GM18508 (cell line): Measurements from ENCODE around the gene ARHGAP28.
"Not testable (repeated sequence)": the region's sequence is repeated elsewhere in the genome, so short reads cannot be mapped to it uniquely, and the experiment has no call there.

ENCODE experiments used
- ATAC-seq: cut with Tn5 transposase; IDR thresholded peaks from one replicate; pipeline ENCODE4 v1.9.1; 2021; ENCODE audit warnings: moderate number of reproducible peaks; ENCODE audit not compliant: insufficient read depth, unreplicated experiment

Gene ARHGAP28

DNA sequence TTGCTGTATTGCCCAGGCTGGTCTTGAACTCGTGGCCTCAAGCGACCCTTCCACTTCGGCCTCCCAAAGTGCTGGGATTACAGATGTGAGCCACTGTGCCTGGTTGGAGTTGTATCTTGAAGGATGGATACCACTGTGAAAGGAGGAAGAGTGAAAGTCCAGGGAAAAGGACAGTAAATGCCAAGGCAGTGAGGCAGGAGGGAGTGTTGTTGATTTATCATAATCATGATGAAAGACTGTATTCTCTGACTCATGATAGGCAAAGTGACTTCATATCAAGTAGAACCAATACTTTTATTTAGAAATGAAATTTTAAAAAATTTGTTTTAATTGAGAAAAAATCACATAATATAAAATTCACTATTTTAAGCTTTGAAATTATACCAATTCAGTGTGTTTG, 162.3 kb downstream of the ARHGAP28 start:
- ATAC-seq = no peak

DNA sequence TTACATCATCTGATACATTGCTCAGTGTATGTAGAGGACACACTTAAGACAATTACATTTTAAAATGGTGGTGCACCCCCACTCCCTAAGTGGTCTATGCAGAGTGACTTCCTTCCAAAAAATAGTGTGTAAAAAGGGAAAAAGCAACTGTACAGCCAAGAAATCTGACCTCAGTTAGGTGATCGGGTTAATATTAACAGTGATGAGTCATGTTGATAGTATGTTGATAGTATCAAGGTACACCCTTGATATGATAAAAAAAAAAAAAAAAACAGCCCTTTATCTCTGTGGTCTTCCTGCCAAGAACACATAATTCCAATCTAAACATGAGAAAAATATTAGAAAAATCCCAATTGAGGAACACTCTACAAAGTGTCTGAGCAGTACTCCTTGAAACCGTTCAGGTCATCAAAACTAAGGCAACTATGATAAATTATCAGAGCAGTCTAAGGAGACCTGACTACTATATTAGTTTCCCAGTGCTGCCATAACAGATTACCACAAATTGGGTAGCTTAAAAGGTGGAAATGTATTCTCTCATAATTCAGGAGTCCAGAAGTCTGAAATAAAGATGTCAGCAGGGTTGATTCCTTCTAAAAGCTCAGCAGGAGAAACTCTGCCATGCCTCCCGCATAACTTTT, 171.9 kb downstream of the ARHGAP28 start:
- no peak for ATAC-seq

DNA sequence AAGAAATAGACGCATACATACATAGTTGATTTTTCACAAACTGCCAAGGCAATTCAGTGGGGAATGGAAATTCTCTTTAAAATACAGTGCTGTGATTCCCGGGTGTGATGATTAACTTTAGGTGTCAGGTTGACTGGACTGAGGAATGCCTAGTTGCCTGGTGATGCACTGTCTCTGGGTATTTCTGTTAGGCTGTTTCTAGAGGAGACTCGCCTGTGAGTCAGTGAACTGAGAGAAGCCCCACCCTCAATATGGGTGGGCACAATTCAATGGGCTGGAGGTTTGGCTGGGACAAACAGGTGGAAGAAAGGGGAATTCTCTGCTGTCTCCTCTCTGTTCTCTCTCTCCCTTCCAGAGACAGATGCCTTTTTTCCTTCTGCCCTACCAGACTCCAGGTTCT, 187.6 kb downstream of the ARHGAP28 start:
- no peak for ATAC-seq

DNA sequence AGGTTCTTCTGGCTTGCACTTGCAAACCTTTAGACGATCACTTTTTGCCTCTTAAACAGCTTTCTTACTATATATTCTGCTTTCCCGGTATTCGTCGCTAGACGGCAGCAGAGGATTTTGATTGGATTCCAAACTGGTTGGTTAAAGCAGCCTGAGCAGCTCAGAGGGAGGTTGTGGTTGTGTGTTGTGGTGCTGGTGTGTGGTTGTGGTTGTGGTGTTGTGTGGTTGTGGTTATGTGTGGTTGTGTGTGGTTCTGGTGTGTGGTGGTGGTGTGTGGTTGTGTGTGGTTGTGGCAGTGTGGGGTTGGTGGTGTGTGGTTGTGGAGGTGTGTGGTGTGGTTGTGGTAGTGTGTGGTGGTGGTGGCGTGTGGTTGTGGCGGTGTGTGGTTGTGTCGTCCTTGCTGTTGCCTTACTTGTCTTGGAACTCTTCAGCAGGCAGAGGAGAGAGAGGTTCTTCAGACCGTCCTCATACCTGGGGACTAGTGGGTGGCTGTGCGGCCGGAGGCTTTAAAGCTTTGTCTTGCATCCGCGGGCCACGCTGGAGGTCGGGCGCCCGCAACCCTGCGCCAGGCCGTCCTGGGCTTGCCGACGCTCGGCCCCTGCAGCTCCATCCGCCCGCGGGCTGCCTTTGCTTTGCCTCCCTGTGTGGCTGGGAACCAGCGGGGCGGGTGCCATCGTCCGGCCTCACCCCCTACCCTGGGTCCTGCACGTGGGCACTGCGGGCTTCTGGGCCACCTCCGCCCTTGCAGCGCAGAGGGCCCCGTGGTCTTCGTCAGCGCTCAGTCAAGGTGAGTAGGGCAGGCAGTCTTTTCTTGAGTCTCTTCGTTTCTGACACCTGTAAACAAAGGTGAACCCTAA, 190.8 kb downstream of the ARHGAP28 start:
- ATAC-seq = no peak

DNA sequence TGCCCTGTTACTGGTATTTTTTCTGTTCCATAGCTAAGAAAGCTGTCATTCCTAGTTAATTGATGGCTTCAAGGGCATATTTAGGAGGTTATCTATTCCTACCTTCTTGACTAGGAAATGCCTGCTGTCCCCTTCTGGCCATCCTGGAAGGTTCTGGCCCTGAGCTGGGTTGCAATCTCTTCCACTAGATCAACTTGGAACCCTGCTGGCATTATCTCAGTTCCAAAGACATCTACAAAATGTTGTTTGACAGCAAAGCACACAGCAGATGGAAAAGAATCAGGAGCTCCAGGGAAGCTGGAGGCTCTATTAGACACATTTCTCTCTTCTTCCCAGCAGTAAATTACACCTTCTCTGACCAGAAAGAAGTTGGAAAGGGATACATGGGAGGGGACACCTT, 192.1 kb downstream of the ARHGAP28 start:
- ATAC-seq = no peak

DNA sequence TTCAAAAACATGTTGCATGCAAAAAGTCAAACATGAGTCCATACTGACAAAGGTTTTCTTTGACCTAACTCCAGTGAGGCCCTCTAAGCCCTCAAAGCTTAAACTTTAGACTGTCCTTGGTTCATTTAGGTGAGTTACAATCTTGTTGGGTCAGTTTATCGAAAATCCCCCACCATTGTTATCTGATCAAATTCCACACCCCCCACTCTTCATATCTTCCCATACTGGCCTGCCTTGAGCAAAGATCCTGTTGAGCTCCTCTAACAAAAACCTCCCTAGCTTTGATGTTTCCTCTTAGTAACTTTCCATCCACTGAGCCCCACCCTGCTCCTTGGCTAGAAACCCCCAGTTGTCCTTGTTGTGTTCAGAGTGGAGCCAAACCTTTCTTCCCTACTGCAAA, 193.7 kb downstream of the ARHGAP28 start:
- ATAC-seq = no peak

DNA sequence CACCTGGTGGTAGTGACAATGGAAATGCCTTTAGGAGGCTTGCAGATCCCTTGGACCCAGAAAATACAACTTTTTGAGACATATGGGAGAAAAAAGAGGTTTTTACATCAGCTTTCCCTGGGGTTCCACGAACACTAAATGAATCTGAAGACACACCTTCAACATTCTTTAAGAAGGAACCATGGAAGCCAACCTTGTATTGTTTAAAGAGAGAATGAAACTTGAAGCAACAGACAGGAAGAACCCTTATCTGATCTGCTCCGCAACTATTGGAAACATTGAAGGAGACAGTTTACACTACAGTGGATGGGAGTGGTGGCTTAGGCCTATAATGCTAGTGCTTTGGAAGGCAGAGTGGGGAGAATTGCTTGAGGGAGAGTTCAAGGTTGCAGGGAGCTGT, 197.6 kb downstream of the ARHGAP28 start:
- no peak for ATAC-seq

DNA sequence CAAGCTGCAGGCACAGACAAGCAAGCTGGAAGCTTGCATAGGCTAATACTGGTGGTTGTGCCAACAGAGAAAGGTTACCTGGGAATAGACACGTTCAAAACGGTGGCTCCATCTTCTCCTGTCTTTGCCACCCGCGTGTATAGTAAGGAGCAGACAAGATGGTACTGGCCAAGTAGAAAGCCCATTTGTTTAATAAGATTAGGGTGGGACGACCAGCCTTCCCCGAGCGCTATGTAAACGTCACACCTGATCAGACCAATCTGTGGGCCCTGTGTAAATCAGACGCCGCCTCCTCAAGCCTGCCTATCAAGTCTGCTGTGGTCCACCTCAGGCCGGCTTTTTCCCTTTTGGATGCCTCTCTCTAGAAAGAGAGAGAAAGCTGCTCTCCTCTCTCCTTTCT, 198.8 kb downstream of the ARHGAP28 start:
- ATAC-seq = no peak

DNA sequence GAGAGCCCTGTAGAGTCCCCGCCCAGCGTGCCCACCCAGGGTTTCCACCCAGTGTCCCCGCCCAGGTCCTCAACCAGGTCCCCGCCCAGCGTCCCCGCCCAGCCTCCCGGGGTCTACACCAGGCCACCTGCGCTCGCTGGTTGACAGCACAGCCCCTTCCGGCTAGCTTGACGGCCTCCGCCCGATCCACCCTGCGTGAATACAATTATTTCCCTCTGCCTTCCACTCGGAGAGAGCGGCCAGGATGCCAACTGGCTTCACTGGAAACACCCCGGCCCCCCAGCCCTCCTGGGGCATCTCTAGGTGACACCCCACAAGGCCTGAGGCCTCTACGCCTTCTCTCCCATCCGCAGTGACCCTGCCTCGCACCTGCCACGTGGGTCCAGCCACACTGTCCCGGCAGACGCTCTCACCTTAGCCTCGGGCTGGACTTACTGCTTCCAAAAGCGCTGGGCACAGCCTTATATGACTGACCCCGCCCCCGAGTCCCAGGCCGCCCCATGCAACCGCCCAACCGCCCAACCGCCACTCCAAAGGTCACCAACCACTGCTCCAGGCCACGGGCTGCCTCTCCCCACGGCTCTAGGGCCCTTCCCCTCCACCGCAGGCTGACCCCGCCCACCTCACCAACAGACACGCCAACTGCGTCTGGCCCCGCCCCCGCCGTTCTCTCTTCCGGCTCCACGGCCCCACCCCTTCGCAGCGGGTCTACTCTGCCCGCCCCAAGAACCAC, 200.0 kb downstream of the ARHGAP28 start:
- ATAC-seq = no peak

DNA sequence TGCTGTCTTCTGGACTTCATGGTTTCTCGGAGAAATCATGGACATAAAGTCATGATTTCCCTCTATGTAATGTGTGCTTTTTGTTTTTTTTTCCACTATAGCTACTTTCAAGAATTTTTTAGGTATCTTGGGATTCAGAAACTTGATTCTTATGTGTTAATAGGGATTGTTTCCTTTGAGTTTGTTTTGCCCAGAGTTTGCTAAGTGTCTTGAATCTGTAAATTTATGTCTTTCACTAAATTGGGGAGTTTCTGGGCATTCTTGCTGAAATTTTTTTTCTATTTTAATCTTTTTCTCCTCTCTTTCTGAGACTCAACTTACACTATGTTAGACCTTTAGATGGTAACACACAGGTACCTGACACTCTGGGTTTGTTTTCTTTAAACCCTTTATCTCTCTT, 205.3 kb downstream of the ARHGAP28 start:
- no peak for ATAC-seq

DNA sequence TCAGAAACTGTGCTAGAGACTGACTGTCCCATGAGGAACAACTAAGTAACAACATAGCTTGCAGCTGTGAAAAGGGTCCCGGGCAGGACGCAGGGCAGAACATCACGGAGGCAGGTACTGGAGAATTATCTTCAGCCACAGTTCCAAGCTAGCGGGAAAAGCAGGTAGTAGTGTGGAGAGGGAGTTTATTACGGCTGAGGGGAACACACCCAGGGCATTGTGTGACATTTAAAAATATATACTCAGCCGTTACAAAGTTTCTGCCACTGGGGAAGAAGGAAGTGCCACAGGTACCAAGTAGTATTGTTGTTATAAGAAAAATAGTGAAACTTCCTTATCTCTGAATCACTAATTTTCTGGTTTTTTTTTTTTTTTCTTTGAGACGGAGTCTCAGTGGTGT, 208.5 kb downstream of the ARHGAP28 start:
- no peak for ATAC-seq

DNA sequence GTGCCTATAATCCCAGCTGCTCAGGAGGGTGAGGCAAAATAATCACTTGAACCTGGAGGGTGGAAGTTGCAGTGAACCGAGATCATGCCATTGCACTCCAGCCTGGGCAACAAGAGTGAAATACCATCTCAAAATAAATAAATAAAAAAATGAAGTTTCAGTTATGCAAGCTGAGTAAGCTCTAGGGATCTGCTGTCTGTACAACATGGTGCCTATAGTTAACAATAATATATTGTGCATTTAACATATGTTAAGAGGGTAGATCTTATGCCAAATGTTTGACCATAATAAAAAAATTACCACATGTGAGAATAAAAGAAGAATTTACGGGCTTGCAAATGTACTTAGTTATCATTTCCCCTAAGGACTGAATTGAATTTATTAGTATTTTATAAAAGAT, 208.9 kb downstream of the ARHGAP28 start:
- not testable (repeated sequence) for ATAC-seq

DNA sequence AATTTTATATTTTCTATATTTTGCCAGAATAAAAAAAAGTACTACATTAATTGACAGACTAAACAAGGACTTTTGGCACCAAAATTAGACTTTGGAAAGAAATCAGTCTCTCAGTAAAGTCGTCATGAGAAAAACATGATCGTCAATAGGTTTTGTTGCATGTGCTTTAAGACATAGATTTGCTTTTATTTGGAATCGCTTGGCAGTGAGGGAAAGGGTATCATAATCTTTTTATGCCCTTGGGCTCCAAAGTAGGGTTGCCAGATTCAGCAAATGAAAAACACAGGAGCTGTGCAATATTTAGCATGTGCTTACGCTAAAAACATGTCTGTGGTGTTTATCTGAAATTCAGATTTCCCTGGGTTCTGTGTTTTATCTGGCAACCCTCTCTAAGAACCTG, 210.5 kb downstream of the ARHGAP28 start:
- no peak for ATAC-seq

DNA sequence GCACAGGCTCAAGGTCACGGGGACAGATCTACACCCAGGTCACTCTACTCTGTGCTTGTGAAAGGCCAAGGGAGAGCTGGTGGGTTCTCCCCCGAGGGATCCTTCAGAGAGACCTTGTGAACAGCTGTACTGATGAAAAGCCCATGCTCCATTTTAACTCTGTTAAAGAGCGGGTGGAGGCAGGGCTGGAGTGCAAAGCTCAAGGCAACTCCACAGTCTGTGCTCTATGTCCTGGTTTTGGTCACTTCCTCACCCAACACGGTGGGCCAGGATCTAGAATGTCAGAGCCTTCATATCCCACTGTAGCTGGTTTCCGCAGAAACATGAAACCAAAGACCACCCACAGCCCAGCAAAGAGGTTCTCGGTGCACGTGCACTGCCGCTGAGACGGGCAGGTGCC, 210.9 kb downstream of the ARHGAP28 start:
- ATAC-seq = no peak

DNA sequence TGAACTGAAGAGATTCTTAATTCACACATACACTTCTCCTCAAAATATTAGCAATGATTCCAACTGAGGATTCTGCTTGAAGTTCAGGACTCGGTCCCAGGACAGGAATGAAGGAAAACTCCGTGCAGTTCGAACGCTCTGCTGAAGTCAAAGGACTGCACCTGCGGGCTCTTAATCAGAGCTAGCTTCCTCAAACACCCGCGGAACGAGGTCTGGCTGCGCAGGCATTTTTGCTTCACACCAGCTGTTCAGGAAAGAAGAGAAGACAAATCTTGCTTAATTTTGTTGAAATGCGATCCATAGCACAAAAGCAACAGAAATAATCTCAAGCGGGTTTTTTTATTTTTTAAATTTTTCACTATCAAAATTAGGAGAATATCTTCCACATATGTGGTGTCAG, 212.5 kb downstream of the ARHGAP28 start:
- no peak for ATAC-seq

DNA sequence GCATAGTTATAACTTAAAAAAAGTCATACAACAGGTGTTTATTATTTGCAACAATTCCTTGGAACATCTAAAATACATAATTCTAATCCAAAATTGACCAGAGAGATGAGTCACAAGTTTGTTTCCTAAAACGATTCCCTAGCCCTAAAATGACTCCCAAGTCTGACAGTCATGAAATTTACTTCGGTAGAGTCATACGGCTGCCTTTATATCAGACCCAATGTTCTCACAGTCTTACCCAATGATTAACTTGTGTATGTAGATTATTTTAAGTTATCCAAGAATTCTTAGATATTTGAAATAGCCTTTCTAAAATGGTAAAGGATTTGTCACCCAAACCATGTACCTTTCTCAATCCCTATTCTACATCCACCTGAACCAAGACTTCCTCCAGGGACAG, 213.2 kb downstream of the ARHGAP28 start:
- no peak for ATAC-seq

DNA sequence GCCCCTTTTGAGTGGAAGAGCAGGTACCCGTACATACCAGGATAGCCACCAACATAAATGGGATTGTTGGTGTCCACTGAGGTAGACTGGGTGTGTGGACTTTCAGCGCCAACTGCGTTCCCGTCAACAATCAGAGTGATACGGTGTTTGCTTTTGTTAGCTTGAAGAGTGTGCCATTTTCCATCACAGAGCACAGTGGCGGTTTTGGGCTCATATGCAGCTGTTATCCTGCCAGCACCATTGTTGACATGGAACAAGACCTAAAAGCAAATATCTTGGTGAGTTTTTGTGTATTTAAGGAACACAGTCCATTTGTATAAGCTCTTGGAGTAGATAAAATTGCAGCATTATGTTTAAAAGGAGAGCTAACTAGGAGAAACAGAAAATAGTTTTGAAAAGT, 213.6 kb downstream of the ARHGAP28 start:
- ATAC-seq = no peak

DNA sequence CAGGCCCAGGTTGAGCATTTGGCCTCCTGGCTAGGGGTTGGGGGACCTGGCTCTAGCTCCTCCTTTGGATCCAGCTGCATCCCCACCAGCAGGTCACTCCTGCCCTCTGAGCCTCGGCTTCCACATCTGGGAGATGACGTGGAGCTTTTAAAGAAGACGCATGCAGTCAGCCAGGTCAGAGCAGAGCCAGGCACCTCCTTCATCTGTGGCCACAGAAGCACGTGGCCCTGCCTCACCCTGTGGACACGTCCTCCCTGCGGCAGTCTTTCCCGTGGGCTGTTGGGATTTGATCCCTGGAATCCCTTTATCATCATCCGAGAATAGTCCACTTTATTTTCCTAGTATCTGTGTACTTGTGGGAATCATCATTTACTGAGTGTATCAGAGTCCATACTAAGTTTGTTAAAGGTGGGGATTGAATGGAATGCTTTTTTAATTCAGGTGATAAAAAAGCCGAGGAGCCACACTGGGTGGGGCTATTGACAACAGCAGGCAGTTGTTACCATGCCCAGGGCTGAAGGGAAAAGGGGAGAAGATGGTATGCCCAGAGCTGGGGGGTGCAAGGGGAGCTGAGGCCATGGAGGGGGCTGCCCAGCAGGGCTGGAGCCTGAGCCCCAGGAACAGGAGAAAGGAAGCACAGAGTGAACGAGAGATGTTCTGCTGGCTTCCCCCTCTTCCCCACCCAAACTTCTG, 218.0 kb downstream of the ARHGAP28 start:
- no peak for ATAC-seq

DNA sequence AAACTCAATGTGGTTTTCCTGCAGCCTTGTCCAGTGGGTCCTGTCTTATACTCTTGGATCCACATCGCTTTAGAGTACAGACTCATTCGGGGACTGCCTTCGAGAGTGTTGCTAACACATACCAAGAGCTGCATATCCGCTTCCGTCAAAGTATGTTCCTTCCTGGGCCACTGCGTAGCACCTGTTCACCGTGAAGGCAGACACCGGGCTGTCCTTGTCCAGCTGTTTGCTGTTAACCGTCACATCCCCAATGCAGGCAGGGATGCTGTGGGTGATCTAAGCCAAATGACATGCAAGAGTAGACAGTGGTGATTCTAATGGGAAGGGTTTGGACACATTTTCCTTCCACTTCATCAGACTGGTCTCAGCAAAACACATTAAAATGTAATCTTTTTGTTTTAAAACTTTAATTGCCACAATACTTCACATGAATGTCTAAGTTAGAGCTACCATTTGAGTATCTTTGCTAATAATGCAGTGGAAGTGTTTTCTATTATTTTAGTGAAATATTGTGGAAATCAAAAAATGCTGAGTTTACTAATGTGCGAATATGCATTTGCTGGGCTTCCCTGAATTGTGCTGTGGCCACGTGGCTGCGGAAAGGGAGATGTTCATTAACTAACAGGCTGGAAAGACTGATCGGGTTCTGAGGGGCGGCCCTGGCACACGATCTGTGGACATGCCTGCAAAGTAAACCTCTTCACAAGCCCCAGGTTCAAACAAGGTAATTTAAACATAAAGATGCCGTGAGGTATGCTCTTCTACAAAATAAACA, 219.0 kb downstream of the ARHGAP28 start:
- no peak for ATAC-seq
